HepG2 (cell line): Measurements from ENCODE around the gene VWA1. TPM values are rescaled to one million over a fixed set of nuclear protein-coding genes. Genes with fewer than 3 reads are reported as not detected.
A peak's percentile ranks its signal among the peaks of the same experiment; 100 is the strongest.

Experiments used
- DBP ChIP-seq: sonication (generic); formaldehyde crosslinking; IDR thresholded peaks from 2 replicates; pipeline ENCODE4 v1.4.0; 2020; ENCODE audit warnings: missing genetic modification reagents; ENCODE audit errors: not compliant biosample characterization
- MLLT10 ChIP-seq: sonication (generic); formaldehyde crosslinking; IDR thresholded peaks from 2 replicates; pipeline ENCODE4 v1.4.0; 2020; ENCODE audit warnings: missing genetic modification reagents
- MXD1 ChIP-seq: sonication (generic); formaldehyde crosslinking; IDR thresholded peaks from 2 replicates; pipeline ENCODE4 v1.4.0; 2020; ENCODE audit warnings: mild to moderate bottlenecking, missing genetic modification reagents
- NR2F6 ChIP-seq, 2 experiments: IDR thresholded peaks; 2 replicates each; pipeline ENCODE4 v1.6.1; 2016; ENCODE audit warnings: antibody characterized with exemption in 1 of 2, mild to moderate bottlenecking in 1 of 2
- ZNF136 ChIP-seq: sonication (generic); formaldehyde crosslinking; IDR thresholded peaks from 2 replicates; pipeline ENCODE4 v1.8.1; 2022; ENCODE audit warnings: low read depth, mild to moderate bottlenecking, moderate library complexity, missing genetic modification reagents
- ZNF3 ChIP-seq: IDR thresholded peaks from 2 replicates; pipeline ENCODE4 v1.7.0; 2017; ENCODE audit warnings: inconsistent platforms
- ZNF343 ChIP-seq: sonication (generic); formaldehyde crosslinking; IDR thresholded peaks from 2 replicates; pipeline ENCODE4 v1.4.0; 2020; ENCODE audit warnings: mild to moderate bottlenecking, missing genetic modification reagents
- ZNF629 ChIP-seq: sonication (generic); formaldehyde crosslinking; conservative IDR thresholded peaks from 2 replicates; pipeline ENCODE4 v1.5.0; 2020; ENCODE audit warnings: missing genetic modification reagents
- ZNF672 ChIP-seq: sonication (generic); formaldehyde crosslinking; IDR thresholded peaks from 2 replicates; pipeline ENCODE4 v1.8.1; 2022; ENCODE audit warnings: missing genetic modification reagents
- ZNF678 ChIP-seq: sonication (generic); formaldehyde crosslinking; IDR thresholded peaks from 2 replicates; pipeline ENCODE4 v1.4.0; 2020; ENCODE audit warnings: mild to moderate bottlenecking, missing genetic modification reagents
- ZNF841 ChIP-seq: sonication (generic); formaldehyde crosslinking; IDR thresholded peaks from 2 replicates; pipeline ENCODE4 v1.8.1; 2023; ENCODE audit warnings: missing genetic modification reagents, borderline replicate concordance
- polyA plus RNA-seq, 8 experiments: library from polyadenylated mRNA; depleted of rRNA in 3 of 8; stranded (reverse) in 7 of 8; unstranded in 1 of 8; fragments of >200 nt; fragmentation: Illumina TruSeq in 4 of 8; extraction: Trizol in 4 of 8; gene quantifications; 2 replicates each; pipeline versions ENCODE4 v1.2.1 to v1.2.3, GENCODE V29; 2011 to 2016; ENCODE audit warnings: low read depth in 4 of 8, missing spikeins in 1 of 8, mixed read lengths in 1 of 8; ENCODE audit not compliant: insufficient read depth in 1 of 8
- total RNA-seq, 5 experiments: library from RNA; depleted of rRNA; stranded (reverse); fragments of >200 nt; fragmentation: Illumina TruSeq; extraction: Trizol; gene quantifications; 2 replicates each; pipeline ENCODE4 v1.2.3, GENCODE V29; 2016; ENCODE audit warnings: low read depth in 1 of 5
- TF ChIP-seq, protein P1 (sequence below), 2 experiments: fragments of 450-650 bp in 1 of 2; sonication (generic) in 1 of 2; formaldehyde crosslinking in 1 of 2; IDR thresholded peaks; 2 replicates each; pipeline versions ENCODE4 v1.6.1 to v1.8.0; 2016 to 2022; ENCODE audit warnings: antibody characterized with exemption in 1 of 2, mild to moderate bottlenecking in 1 of 2, missing genetic modification reagents in 1 of 2
- TF ChIP-seq, protein P2 (sequence below): sonication (generic); formaldehyde crosslinking; IDR thresholded peaks from 2 replicates; pipeline ENCODE4 v1.5.0; 2020; ENCODE audit warnings: mild to moderate bottlenecking, missing genetic modification reagents, borderline replicate concordance

Gene VWA1
- total and polyA plus RNA-seq, 2 of the 13 experiments (the other 11 are each of a cell fraction or from before 2014, with no cell fraction given), result 40.9 to 57.5 TPM

DNA sequence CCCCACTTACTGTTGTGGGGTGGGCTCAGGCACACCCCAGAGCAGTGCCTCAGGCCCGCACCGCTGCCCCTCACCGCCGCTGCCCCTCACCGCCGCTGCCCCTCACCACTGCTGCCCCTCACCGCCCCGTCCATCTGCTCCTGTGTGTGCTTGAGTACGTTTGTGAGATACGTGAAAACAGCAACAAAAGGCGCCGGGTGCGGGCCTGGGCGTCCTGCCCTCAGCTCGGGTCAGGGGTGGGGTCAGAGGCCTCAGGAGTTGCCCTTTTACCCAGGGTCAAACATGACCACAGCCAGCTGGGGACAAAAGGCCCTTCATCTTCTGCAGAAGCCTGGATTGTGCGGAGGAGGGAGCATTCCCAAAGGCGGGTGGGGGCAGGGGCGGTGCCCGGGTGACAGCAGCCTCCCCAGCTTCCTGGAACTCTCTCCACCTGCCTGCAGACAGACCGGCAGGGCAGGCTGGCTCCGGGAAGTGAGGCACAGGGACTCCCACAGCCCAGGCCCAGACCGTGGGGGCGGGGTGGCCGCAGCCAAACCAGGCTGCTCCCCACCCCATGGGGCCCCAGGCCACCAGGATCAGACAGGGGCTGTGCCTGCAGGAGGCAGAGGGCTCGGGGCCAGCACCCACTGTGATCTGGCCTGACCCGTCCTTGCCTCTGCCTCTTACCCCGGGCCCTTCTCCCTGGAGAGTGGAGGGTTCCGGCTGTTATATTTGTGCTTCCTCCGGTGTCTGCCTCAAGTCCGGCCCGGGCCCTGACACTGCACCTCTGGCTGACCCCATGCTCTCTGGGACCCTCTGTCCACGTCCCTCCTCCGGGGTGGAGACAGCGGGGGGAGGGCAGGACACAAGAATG is 2.3 kb upstream of the VWA1 start (continued):
- 0 out of 2 replicates have a peak, but pooled peaks have one; percentile 79 for TF ChIP-seq ZNF136 (CRISPR knock-in tag)
- TF ChIP-seq ZNF841 (CRISPR knock-in tag), result no peak
- TF ChIP-seq DBP, result no peak
- peak; percentile 71 for TF ChIP-seq ZNF343 (CRISPR knock-in tag)
- TF ChIP-seq, protein P1, sequence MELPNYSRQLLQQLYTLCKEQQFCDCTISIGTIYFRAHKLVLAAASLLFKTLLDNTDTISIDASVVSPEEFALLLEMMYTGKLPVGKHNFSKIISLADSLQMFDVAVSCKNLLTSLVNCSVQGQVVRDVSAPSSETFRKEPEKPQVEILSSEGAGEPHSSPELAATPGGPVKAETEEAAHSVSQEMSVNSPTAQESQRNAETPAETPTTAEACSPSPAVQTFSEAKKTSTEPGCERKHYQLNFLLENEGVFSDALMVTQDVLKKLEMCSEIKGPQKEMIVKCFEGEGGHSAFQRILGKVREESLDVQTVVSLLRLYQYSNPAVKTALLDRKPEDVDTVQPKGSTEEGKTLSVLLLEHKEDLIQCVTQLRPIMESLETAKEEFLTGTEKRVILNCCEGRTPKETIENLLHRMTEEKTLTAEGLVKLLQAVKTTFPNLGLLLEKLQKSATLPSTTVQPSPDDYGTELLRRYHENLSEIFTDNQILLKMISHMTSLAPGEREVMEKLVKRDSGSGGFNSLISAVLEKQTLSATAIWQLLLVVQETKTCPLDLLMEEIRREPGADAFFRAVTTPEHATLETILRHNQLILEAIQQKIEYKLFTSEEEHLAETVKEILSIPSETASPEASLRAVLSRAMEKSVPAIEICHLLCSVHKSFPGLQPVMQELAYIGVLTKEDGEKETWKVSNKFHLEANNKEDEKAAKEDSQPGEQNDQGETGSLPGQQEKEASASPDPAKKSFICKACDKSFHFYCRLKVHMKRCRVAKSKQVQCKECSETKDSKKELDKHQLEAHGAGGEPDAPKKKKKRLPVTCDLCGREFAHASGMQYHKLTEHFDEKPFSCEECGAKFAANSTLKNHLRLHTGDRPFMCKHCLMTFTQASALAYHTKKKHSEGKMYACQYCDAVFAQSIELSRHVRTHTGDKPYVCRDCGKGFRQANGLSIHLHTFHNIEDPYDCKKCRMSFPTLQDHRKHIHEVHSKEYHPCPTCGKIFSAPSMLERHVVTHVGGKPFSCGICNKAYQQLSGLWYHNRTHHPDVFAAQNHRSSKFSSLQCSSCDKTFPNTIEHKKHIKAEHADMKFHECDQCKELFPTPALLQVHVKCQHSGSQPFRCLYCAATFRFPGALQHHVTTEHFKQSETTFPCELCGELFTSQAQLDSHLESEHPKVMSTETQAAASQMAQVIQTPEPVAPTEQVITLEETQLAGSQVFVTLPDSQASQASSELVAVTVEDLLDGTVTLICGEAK (IDR thresholded peaks at IDR 0.05), result no peak
- TF ChIP-seq, protein P1 (CRISPR knock-in tag; IDR thresholded peaks at IDR 0.05), result no peak; the same call in none of the 2 replicates
- TF ChIP-seq, protein P2, sequence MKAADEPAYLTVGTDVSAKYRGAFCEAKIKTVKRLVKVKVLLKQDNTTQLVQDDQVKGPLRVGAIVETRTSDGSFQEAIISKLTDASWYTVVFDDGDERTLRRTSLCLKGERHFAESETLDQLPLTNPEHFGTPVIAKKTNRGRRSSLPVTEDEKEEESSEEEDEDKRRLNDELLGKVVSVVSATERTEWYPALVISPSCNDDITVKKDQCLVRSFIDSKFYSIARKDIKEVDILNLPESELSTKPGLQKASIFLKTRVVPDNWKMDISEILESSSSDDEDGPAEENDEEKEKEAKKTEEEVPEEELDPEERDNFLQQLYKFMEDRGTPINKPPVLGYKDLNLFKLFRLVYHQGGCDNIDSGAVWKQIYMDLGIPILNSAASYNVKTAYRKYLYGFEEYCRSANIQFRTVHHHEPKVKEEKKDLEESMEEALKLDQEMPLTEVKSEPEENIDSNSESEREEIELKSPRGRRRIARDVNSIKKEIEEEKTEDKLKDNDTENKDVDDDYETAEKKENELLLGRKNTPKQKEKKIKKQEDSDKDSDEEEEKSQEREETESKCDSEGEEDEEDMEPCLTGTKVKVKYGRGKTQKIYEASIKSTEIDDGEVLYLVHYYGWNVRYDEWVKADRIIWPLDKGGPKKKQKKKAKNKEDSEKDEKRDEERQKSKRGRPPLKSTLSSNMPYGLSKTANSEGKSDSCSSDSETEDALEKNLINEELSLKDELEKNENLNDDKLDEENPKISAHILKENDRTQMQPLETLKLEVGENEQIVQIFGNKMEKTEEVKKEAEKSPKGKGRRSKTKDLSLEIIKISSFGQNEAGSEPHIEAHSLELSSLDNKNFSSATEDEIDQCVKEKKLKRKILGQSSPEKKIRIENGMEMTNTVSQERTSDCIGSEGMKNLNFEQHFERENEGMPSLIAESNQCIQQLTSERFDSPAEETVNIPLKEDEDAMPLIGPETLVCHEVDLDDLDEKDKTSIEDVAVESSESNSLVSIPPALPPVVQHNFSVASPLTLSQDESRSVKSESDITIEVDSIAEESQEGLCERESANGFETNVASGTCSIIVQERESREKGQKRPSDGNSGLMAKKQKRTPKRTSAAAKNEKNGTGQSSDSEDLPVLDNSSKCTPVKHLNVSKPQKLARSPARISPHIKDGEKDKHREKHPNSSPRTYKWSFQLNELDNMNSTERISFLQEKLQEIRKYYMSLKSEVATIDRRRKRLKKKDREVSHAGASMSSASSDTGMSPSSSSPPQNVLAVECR (CRISPR knock-in tag), result peak; percentile 96
- 0 out of 2 replicates have a peak, but pooled peaks have one; percentile 61 for TF ChIP-seq ZNF678 (CRISPR knock-in tag)
- no peak for TF ChIP-seq ZNF3
- TF ChIP-seq NR2F6 (IDR thresholded peaks at IDR 0.05), result peak; percentile 99
- peak; percentile 99 for TF ChIP-seq NR2F6 (CRISPR knock-in tag; IDR thresholded peaks at IDR 0.05)
- no peak for TF ChIP-seq MLLT10
- no peak for TF ChIP-seq ZNF672
- no peak; the same call in 1 of the 2 replicates for TF ChIP-seq MXD1 (CRISPR knock-in tag)
- TF ChIP-seq ZNF629 (CRISPR knock-in tag), result no peak
